GM12801 (cell line): Measurements from ENCODE around the gene NDUFAF2.

Experiments used
- CTCF ChIP-seq: IDR thresholded peaks from one replicate; pipeline ENCODE4 v1.5.1; 2011; ENCODE audit warnings: control low read depth; ENCODE audit not compliant: insufficient read length; ENCODE audit errors: extremely low read depth

Gene NDUFAF2

GRCh38 chr5:61050292-61050691, 105.3 kb downstream of the NDUFAF2 start:
- TF ChIP-seq CTCF, result no peak

GRCh38 chr5:61051267-61051666, 106.3 kb downstream of the NDUFAF2 start:
- no peak for TF ChIP-seq CTCF

- TF ChIP-seq CTCF, result no peak
Observed at GRCh38 chr5:61052882-61053281, 107.9 kb downstream of the NDUFAF2 start.

GRCh38 chr5:61053937-61054336, 108.9 kb downstream of the NDUFAF2 start:
- TF ChIP-seq CTCF, result no peak

GRCh38 chr5:61055434-61056006, 110.5 kb downstream of the NDUFAF2 start:
- TF ChIP-seq CTCF, result no peak

- no peak for TF ChIP-seq CTCF
Observed at GRCh38 chr5:61059499-61059898, 114.5 kb downstream of the NDUFAF2 start.

- TF ChIP-seq CTCF, result no peak
Observed at GRCh38 chr5:61069150-61069549, 124.1 kb downstream of the NDUFAF2 start.
